NCI-H2227 (cell line): ENCODE results near the gene ENTPD3.

Experiments
- DNase-seq: peaks from one replicate; lab custom pipeline; 2025; ENCODE audit not compliant: unreplicated experiment; lab: John Stamatoyannopoulos, UW

ENTPD3 gene

GRCh38 chr3:40404591-40405198 lies 17.7 kb downstream of the ENTPD3 start:
- no peak for DNase-seq

- DNase-seq = no peak
Measured at GRCh38 chr3:40407007-40407406, 20.0 kb downstream of the ENTPD3 start.

- DNase-seq = no peak
Measured at GRCh38 chr3:40407611-40408010, 20.6 kb downstream of the ENTPD3 start.

- no peak for DNase-seq
Measured at GRCh38 chr3:40414270-40414669, 27.3 kb downstream of the ENTPD3 start.

- no peak for DNase-seq
Measured at GRCh38 chr3:40417845-40418543, 31.0 kb downstream of the ENTPD3 start.

- no peak for DNase-seq
Measured at GRCh38 chr3:40422861-40423260, 35.9 kb downstream of the ENTPD3 start.

GRCh38 chr3:40427045-40427669 lies 40.2 kb downstream of the ENTPD3 start:
- no peak for DNase-seq

GRCh38 chr3:40432793-40433192 lies 45.8 kb downstream of the ENTPD3 start:
- DNase-seq = no peak

GRCh38 chr3:40437889-40438288 lies 50.9 kb downstream of the ENTPD3 start:
- DNase-seq = no peak

- DNase-seq = no peak
Measured at GRCh38 chr3:40445062-40445461, 58.1 kb downstream of the ENTPD3 start.

- DNase-seq = no peak
Measured at GRCh38 chr3:40445880-40446279, 58.9 kb downstream of the ENTPD3 start.

GRCh38 chr3:40450438-40450837 lies 63.5 kb downstream of the ENTPD3 start:
- no peak for DNase-seq

GRCh38 chr3:40451551-40451950 lies 64.6 kb downstream of the ENTPD3 start:
- no peak for DNase-seq

GRCh38 chr3:40452057-40452456 lies 65.1 kb downstream of the ENTPD3 start:
- DNase-seq = no peak

GRCh38 chr3:40452562-40452875 lies 65.5 kb downstream of the ENTPD3 start:
- no peak for DNase-seq

- peak; percentile 97 for DNase-seq
Measured at GRCh38 chr3:40452876-40453730, 66.1 kb downstream of the ENTPD3 start.

GRCh38 chr3:40453933-40454332 lies 66.9 kb downstream of the ENTPD3 start:
- no peak for DNase-seq

GRCh38 chr3:40455328-40455727 lies 68.3 kb downstream of the ENTPD3 start:
- DNase-seq = no peak

- DNase-seq = no peak
Measured at GRCh38 chr3:40456279-40456939, 69.4 kb downstream of the ENTPD3 start.

- peak; percentile 94 for DNase-seq
Measured at GRCh38 chr3:40456940-40457823, 70.2 kb downstream of the ENTPD3 start, which contains the start of gene RPL14. RPL14 (plus strand) TSS chr3:40457339; CDS start chr3:40457472, 133 bp downstream.
